HT1080 (cell line): ENCODE results near the gene HSPB7. TPM values are rescaled to one million over a fixed set of nuclear protein-coding genes. Genes with fewer than 3 reads are reported as not detected.
"Not testable (repeated sequence)": the region's sequence is repeated elsewhere in the genome, so short reads cannot be mapped to it uniquely, and the experiment has no call there.

Source experiments
- DNase-seq: peaks from one replicate; pipeline ENCODE4 v3.0.0-alpha.2; 2015; ENCODE audit warnings: low read depth
- total RNA-seq: library from RNA; depleted of rRNA; stranded (reverse); fragments of >200 nt; shearing (Covaris generic); gene quantifications from 2 replicates; pipeline ENCODE4 v1.2.3, GENCODE V29; 2014

Gene HSPB7
- total RNA-seq, 1 experiment from 2014 or later = not detected

- no peak for DNase-seq
Observed at GRCh38 chr1:16051039-16051438, 33.2 kb upstream of the HSPB7 start.

GRCh38 chr1:16050328-16050727 is 32.5 kb upstream of the HSPB7 start:
- DNase-seq = no peak

- DNase-seq = no peak
Observed at GRCh38 chr1:16048573-16049189, 30.8 kb upstream of the HSPB7 start.

GRCh38 chr1:16047791-16048475 is 30.1 kb upstream of the HSPB7 start:
- DNase-seq = no peak

GRCh38 chr1:16046842-16047241 is 29.0 kb upstream of the HSPB7 start:
- DNase-seq = peak; percentile 48

GRCh38 chr1:16043950-16044349 is 26.1 kb upstream of the HSPB7 start:
- no peak for DNase-seq

GRCh38 chr1:16043521-16043920 is 25.7 kb upstream of the HSPB7 start, which contains the start of gene CLCNKB:
Gene CLCNKB (plus strand): TSS chr1:16043782. CDS start chr1:16044493, 711 bp downstream.
- no peak for DNase-seq

- DNase-seq = not testable (repeated sequence)
Observed at GRCh38 chr1:16042654-16043053, 24.8 kb upstream of the HSPB7 start.

- no peak for DNase-seq
Observed at GRCh38 chr1:16042096-16042495, 24.3 kb upstream of the HSPB7 start.

- no peak for DNase-seq
Observed at GRCh38 chr1:16041200-16041599, 23.4 kb upstream of the HSPB7 start.

GRCh38 chr1:16039871-16040270 is 22.0 kb upstream of the HSPB7 start:
- not testable (repeated sequence) for DNase-seq

- no peak for DNase-seq
Observed at GRCh38 chr1:16038620-16038912, 20.7 kb upstream of the HSPB7 start.

- DNase-seq = not testable (repeated sequence)
Observed at GRCh38 chr1:16036461-16036860, 18.6 kb upstream of the HSPB7 start.

GRCh38 chr1:16033103-16033632 is 15.3 kb upstream of the HSPB7 start:
- DNase-seq = not testable (repeated sequence)

- DNase-seq = peak; percentile 85
Observed at GRCh38 chr1:16032388-16033102, 14.7 kb upstream of the HSPB7 start.

GRCh38 chr1:16031551-16031950 is 13.7 kb upstream of the HSPB7 start:
- no peak for DNase-seq

GRCh38 chr1:16029288-16029687 is 11.4 kb upstream of the HSPB7 start:
- no peak for DNase-seq

- not testable (repeated sequence) for DNase-seq
Observed at GRCh38 chr1:16029003-16029268, 11.1 kb upstream of the HSPB7 start.

GRCh38 chr1:16028237-16029002 is 10.6 kb upstream of the HSPB7 start:
- no peak for DNase-seq

- no peak for DNase-seq
Observed at GRCh38 chr1:16026723-16027484, 9.1 kb upstream of the HSPB7 start.

GRCh38 chr1:16026302-16026701 is 8.5 kb upstream of the HSPB7 start:
- not testable (repeated sequence) for DNase-seq
